Femur (tissue), 1 donor: ENCODE results near the gene BAG5.

Source experiments
- DNase-seq: peaks from one replicate; pipeline ENCODE4 v3.0.0-alpha.2; 2017

BAG5 gene

GRCh38 chr14:103508521-103509329, 53.7 kb downstream of the BAG5 start:
- no peak for DNase-seq

- DNase-seq, result no peak
Observed at GRCh38 chr14:103507751-103508150, 54.7 kb downstream of the BAG5 start.
